Naive B cell (primary cell): ENCODE results near the gene SEPTIN12. TPM values are rescaled to one million over a fixed set of nuclear protein-coding genes. Genes with fewer than 3 reads are reported as not detected.
"Not testable (repeated sequence)": the region's sequence is repeated elsewhere in the genome, so short reads cannot be mapped to it uniquely, and the experiment has no call there.

Experiments used
- ATAC-seq, 2 donors: fragments of 150-1000 bp; cut with Tn5 transposase; 2 replicates each; pipeline ENCODE4 v1.10.0; 2021; ENCODE audit warnings: low read depth in 2 of 2, mild to moderate bottlenecking in 2 of 2, moderate library complexity in 2 of 2
- DNase-seq: peaks from one replicate; pipeline ENCODE4 v3.0.0; 2022
- H3K27ac Mint-ChIP-seq, 6 donors: one replicate each; pipeline ENCODE4 v1.8.0; 2020 to 2022; ENCODE audit warnings: mild to moderate bottlenecking in 6 of 6, mixed read lengths in 6 of 6, moderate library complexity in 5 of 6, inconsistent platforms in 2 of 6
- H3K27me3 Mint-ChIP-seq, 3 donors: one replicate each; pipeline ENCODE4 v1.8.0; 2021 to 2022; ENCODE audit warnings: mixed read lengths in 3 of 3, mild to moderate bottlenecking in 1 of 3
- H3K36me3 Mint-ChIP-seq, 2 donors: one replicate each; pipeline ENCODE4 v1.8.0; 2020 to 2022; ENCODE audit warnings: mixed read lengths in 2 of 2, inconsistent platforms in 1 of 2, mild to moderate bottlenecking in 1 of 2
- H3K4me1 Mint-ChIP-seq, 3 donors: one replicate each; pipeline ENCODE4 v1.8.0; 2020 to 2022; ENCODE audit warnings: mixed read lengths in 3 of 3, inconsistent platforms in 1 of 3, mild to moderate bottlenecking in 1 of 3, moderate library complexity in 1 of 3
- H3K4me3 Mint-ChIP-seq, 8 donors: one replicate each; pipeline ENCODE4 v1.8.0; 2020 to 2022; ENCODE audit warnings: mild to moderate bottlenecking in 8 of 8, mixed read lengths in 8 of 8, moderate library complexity in 8 of 8, inconsistent platforms in 2 of 8
- H3K9me3 Mint-ChIP-seq, 7 donors: one replicate each; pipeline ENCODE4 v1.8.0; 2020 to 2022; ENCODE audit warnings: mixed read lengths in 7 of 7, mild to moderate bottlenecking in 5 of 7, inconsistent platforms in 2 of 7, moderate library complexity in 1 of 7
- polyA plus RNA-seq, 6 donors: library from polyadenylated mRNA; unstranded; fragments of 300-500 nt; fragmentation: Illumina TruSeq; gene quantifications; one replicate each; pipeline ENCODE4 v1.2.3, GENCODE V29; 2021; ENCODE audit warnings: low read depth in 6 of 6

The SEPTIN12 gene
- polyA plus RNA-seq, 6 donors from 2014 or later, result not detected

- Mint-ChIP-seq H3K36me3 (no peaks in the 10 kb centered on the region), H3K27me3 (peaks cover 0 to 7% (median 0%) of the 10 kb centered on the region in 3 donors), H3K4me1 (peaks cover 0 to 3% (median 0%) of the 10 kb centered on the region in 3 donors), H3K4me3 (no peak overlapping the region), H3K27ac (no peak overlapping the region), H3K9me3 (no peaks in the 10 kb centered on the region)
- no peak for DNase-seq
- ATAC-seq, result no peak
These were observed 1.1 kb downstream of the SEPTIN12 start for GRCh38 chr16:4787068-4787467.

- peaks cover 0 to 3% (median 0%) of the 10 kb centered on the region in 3 donors for H3K4me1 Mint-ChIP-seq
- ATAC-seq (no peak), DNase-seq (no peak)
- no peak overlapping the region for H3K27ac Mint-ChIP-seq
- H3K9me3 Mint-ChIP-seq, result no peaks in the 10 kb centered on the region
- peaks cover 0 to 7% (median 0%) of the 10 kb centered on the region in 3 donors for H3K27me3 Mint-ChIP-seq
- no peaks in the 10 kb centered on the region for H3K36me3 Mint-ChIP-seq
- no peak overlapping the region for H3K4me3 Mint-ChIP-seq
These were observed 2.2 kb downstream of the SEPTIN12 start for GRCh38 chr16:4785758-4786433.

GRCh38 chr16:4784444-4784987, 3.6 kb downstream of the SEPTIN12 start:
- DNase-seq, H3K36me3 Mint-ChIP-seq, H3K9me3 Mint-ChIP-seq, H3K4me3 Mint-ChIP-seq, H3K27me3 Mint-ChIP-seq, H3K27ac Mint-ChIP-seq, H3K4me1 Mint-ChIP-seq, ATAC-seq: not testable (repeated sequence)

GRCh38 chr16:4783951-4784336, 4.2 kb downstream of the SEPTIN12 start:
- Mint-ChIP-seq H3K36me3 (no peaks in the 10 kb centered on the region), H3K27me3 (peaks cover 0 to 7% (median 0%) of the 10 kb centered on the region in 3 donors), H3K9me3 (no peaks in the 10 kb centered on the region), H3K4me3 (no peak overlapping the region), H3K27ac (peak overlapping the region in 1 of 6 donors; percentile 30), H3K4me1 (peaks cover 0 to 3% (median 0%) of the 10 kb centered on the region in 3 donors)
- DNase-seq, result no peak
- ATAC-seq, result no peak

DNA sequence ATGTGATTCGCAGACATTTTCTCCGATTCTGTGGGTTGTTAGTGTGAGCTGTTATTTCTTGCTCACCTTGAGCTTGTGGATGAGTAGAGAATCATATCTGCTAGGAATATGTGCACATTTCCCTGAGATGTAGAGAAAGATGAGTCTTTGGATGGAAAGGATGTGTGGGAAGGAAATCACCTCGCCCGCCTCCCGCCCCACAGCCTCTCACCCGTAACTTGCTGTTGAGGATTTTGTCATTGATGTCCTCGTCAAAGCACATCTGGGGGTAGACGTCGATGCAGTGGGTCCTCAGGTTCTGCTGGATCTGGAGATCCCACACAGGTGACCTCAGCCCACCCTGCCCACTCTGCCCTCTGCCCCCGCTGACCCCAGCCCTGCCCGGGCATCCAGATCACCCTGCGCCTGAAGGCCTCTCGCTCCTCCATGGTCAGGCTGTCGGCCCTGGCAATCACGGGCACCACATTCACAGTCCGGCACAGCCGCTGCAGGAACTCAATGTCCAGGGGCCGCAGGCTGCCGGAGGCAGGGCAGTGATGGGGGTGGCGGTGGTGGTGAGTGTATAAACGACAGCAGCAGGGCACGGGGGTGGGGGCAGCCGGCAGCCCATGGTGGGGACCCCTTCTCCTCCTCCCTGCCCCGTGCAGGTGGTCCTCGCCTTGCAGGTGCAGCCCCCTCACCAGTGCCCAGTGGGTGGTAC, 4.7 kb downstream of the SEPTIN12 start:
- peak overlapping the region in 1 of 8 donors; percentile 29 for H3K4me3 Mint-ChIP-seq
- no peak overlapping the region for H3K27ac Mint-ChIP-seq
- peaks cover 0 to 3% (median 0%) of the 10 kb centered on the region in 3 donors for H3K4me1 Mint-ChIP-seq
- DNase-seq, result no peak
- peaks cover 0 to 7% (median 0%) of the 10 kb centered on the region in 3 donors for H3K27me3 Mint-ChIP-seq
- no peaks in the 10 kb centered on the region for H3K36me3 Mint-ChIP-seq
- no peak for ATAC-seq
- H3K9me3 Mint-ChIP-seq, result no peaks in the 10 kb centered on the region

DNA sequence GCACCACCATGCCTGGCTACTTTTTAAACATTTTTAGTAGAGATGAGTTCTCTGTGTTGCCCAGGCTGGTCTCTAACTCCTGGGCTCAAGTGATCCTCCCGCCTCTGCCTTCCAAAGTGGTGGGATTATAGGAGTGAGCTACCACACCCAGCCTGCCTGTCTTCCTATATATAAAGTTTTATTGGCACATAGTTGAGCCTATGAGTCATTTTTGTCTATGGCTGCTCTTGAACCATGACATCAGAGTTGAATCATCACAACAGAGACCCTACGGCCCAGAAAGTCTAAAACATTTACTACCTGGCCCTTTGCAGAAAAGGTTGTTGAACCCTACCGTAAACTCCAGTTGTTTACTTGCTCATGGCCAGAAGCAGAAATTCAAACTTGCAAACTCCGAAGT, 7.9 kb downstream of the SEPTIN12 start:
- H3K4me3 Mint-ChIP-seq, result no peak overlapping the region
- no peak overlapping the region for H3K27ac Mint-ChIP-seq
- no peaks in the 10 kb centered on the region for H3K9me3 Mint-ChIP-seq
- ATAC-seq (no peak), DNase-seq (no peak)
- H3K4me1 Mint-ChIP-seq, result peaks cover 0 to 3% (median 0%) of the 10 kb centered on the region in 3 donors
- no peaks in the 10 kb centered on the region for H3K36me3 Mint-ChIP-seq
- no peaks in the 10 kb centered on the region for H3K27me3 Mint-ChIP-seq

GRCh38 chr16:4778050-4778392, 10.1 kb downstream of the SEPTIN12 start:
- peaks cover 0 to 2% (median 0%) of the 10 kb centered on the region in 3 donors for H3K4me1 Mint-ChIP-seq
- H3K4me3 Mint-ChIP-seq, result no peak overlapping the region
- no peaks in the 10 kb centered on the region for H3K9me3 Mint-ChIP-seq
- ATAC-seq, result no peak
- H3K27me3 Mint-ChIP-seq, result no peaks in the 10 kb centered on the region
- DNase-seq, result no peak
- no peaks in the 10 kb centered on the region for H3K36me3 Mint-ChIP-seq
- no peak overlapping the region for H3K27ac Mint-ChIP-seq

DNA sequence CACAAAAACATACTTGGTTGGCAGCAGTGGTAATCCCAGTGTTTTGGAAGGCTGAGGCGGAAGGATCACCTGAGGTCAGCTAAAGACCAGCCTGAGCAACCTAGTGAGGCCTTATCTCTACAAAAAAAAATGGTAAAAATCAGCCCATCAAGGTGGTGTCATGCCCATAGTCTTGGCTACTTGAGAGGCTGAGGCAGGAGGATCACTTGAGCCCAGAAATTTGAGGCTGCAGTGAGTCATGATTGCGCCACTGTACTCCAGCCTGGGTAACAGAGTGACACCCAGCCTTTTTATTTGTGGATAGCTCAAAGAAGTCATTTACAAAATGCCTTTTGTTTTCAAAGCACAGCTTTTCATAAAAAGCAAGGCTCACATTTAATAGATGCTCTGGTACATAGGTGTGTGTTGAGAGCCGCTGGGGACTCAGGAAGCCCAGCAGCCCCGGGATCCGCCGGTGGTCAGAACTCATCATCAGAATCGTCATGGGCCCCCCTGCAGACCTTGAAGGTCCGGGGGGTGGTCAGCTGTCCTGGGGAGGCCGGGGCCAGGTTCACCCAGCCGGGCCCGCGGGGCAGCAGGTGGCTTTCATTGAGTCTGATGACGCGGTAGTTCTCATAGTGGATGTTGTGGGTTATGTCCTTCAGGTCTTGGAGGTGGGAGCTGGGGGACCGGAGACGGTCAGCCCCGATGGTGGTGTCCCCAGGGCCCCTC, 10.7 kb downstream of the SEPTIN12 start:
- Mint-ChIP-seq H3K27ac (no peak overlapping the region), H3K4me3 (no peak overlapping the region), H3K27me3 (no peaks in the 10 kb centered on the region), H3K9me3 (no peaks in the 10 kb centered on the region), H3K4me1 (no peaks in the 10 kb centered on the region), H3K36me3 (no peaks in the 10 kb centered on the region)
- no peak for ATAC-seq
- DNase-seq, result no peak

GRCh38 chr16:4776141-4776705, 11.9 kb downstream of the SEPTIN12 start:
- Mint-ChIP-seq H3K36me3 (no peaks in the 10 kb centered on the region), H3K27ac (peak overlapping the region in 1 of 6 donors; percentile 51), H3K27me3 (no peaks in the 10 kb centered on the region), H3K4me3 (no peak overlapping the region), H3K4me1 (no peaks in the 10 kb centered on the region), H3K9me3 (no peaks in the 10 kb centered on the region)
- ATAC-seq (no peak), DNase-seq (no peak)

GRCh38 chr16:4775005-4775404, 13.1 kb downstream of the SEPTIN12 start:
- DNase-seq (no peak), ATAC-seq (no peak)
- Mint-ChIP-seq H3K27me3 (no peaks in the 10 kb centered on the region), H3K4me1 (no peaks in the 10 kb centered on the region), H3K36me3 (no peaks in the 10 kb centered on the region), H3K4me3 (no peak overlapping the region), H3K9me3 (no peaks in the 10 kb centered on the region), H3K27ac (no peak overlapping the region)

DNA sequence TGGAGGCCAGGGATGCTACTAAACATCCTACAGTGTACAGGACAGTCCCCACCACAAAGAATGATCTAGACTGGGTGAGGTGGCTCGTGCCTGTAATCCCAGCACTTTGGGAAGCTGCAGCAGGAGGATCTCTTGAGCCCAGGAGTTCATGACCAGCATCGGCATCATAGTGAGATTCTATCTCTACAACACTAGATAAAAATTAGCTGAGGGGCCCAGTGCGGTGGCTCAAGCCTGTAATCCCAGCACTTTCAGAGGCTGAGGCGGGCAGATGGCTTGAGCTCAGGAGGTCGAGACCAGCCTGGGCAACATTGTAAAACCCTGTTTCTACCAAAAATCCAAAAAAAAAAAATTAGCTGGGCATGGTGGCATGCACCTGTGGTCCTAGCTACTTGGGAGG, 15.8 kb downstream of the SEPTIN12 start:
- peaks cover 11 to 20% (median 17%) of the 10 kb centered on the region in 3 donors for H3K4me1 Mint-ChIP-seq
- H3K9me3 Mint-ChIP-seq, result peaks cover 0 to 2% (median 0%) of the 10 kb centered on the region in 7 donors
- no peaks in the 10 kb centered on the region for H3K27me3 Mint-ChIP-seq
- H3K36me3 Mint-ChIP-seq, result no peaks in the 10 kb centered on the region
- no peak overlapping the region for H3K27ac Mint-ChIP-seq
- DNase-seq (no peak), ATAC-seq (no peak)
- H3K4me3 Mint-ChIP-seq, result peak overlapping the region in 1 of 8 donors; percentile 33

DNA sequence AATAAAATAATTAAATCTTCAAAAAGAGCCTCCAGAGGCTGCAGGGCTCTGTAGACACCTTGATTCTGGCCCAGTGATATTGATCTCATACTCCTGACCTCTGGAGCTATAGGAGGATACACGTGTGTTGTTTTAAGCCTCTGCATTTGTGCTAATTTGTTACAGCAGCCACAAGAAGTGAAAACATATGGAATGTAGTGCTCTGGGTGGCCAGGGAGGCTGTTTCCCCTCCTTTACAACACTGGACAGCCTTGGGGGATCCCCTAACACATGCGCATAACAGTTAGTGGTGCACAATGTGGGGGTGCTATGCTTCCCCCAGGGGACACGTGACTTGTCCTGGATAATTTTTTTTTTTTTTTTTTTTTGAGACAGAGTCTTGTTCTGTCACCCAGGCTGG, 16.5 kb downstream of the SEPTIN12 start:
- no peaks in the 10 kb centered on the region for H3K27me3 Mint-ChIP-seq
- peaks cover 0 to 2% (median 0%) of the 10 kb centered on the region in 7 donors for H3K9me3 Mint-ChIP-seq
- no peaks in the 10 kb centered on the region for H3K36me3 Mint-ChIP-seq
- ATAC-seq (no peak), DNase-seq (no peak)
- peaks cover 11 to 24% (median 20%) of the 10 kb centered on the region in 3 donors for H3K4me1 Mint-ChIP-seq
- peak overlapping the region in 1 of 8 donors; percentile 15 for H3K4me3 Mint-ChIP-seq
- peak overlapping the region in 1 of 6 donors; percentile 52 for H3K27ac Mint-ChIP-seq

- Mint-ChIP-seq H3K27ac (peak overlapping the region in 4 of 6 donors; percentile 24 to 90 (median 80)), H3K9me3 (peaks cover 0 to 2% (median 0%) of the 10 kb centered on the region in 7 donors), H3K27me3 (no peaks in the 10 kb centered on the region), H3K4me1 (peaks cover 18 to 34% (median 33%) of the 10 kb centered on the region in 3 donors), H3K4me3 (peak overlapping the region; percentile 90 to 95 (median 93)), H3K36me3 (no peaks in the 10 kb centered on the region)
- DNase-seq, result no peak
- ATAC-seq, result no peak
These were observed 18.9 kb downstream of the SEPTIN12 start for GRCh38 chr16:4769306-4769638.
